ENCODE data around the gene OSBPL8. TPM values are rescaled to one million over a fixed set of nuclear protein-coding genes. Genes with fewer than 3 reads are reported as not detected.

OSBPL8 gene
- total and polyA plus RNA-seq, 4 donors: 6.9 to 32.5 (median 22.9) TPM

- no peak overlapping the region for H3K9ac ChIP-seq (ENCODE audit: low read depth in 1 of 2, low read length in 2 of 2)
- no peaks in the 10 kb centered on the region for H3K9me3 ChIP-seq (ENCODE audit: control insufficient read depth in 4 of 4, low read length in 3 of 4)
- H3K27ac ChIP-seq (ENCODE audit: low read depth in 1 of 2, low read length in 2 of 2): no peak overlapping the region
- H3K4me3 ChIP-seq (ENCODE audit: low read depth in 1 of 3, low read length in 3 of 3): no peak overlapping the region
- H3K4me1 ChIP-seq (ENCODE audit: control insufficient read depth in 4 of 4, insufficient read depth in 4 of 4, low read length in 3 of 4): no peaks in the 10 kb centered on the region
- no peaks in the 10 kb centered on the region for H3K27me3 ChIP-seq (ENCODE audit: control insufficient read depth in 4 of 4, insufficient read depth in 4 of 4, low read length in 3 of 4)
- 91% methylated on average over 6 of the region's 6 CpGs for WGBS
- no peak for TF ChIP-seq TAF1 (conservative IDR thresholded peaks at IDR 0.05)
- TF ChIP-seq JUND (IDR thresholded peaks at IDR 0.05): no peak
- TF ChIP-seq ATF3 (IDR thresholded peaks at IDR 0.05): no peak
- no peak for TF ChIP-seq MAX (IDR thresholded peaks at IDR 0.05)
- no peak for TF ChIP-seq YY1 (IDR thresholded peaks at IDR 0.05)
- TF ChIP-seq REST (IDR thresholded peaks at IDR 0.05): no peak
- TF ChIP-seq NR2F2 (IDR thresholded peaks at IDR 0.05): no peak
- TF ChIP-seq FOXA1 (IDR thresholded peaks at IDR 0.05): no peak
- no peak for TF ChIP-seq CTCF (IDR thresholded peaks at IDR 0.05; ENCODE audit: low read depth, low read length, missing input control)
- TF ChIP-seq RXRA (IDR thresholded peaks at IDR 0.05): no peak
- TF ChIP-seq, protein P1, sequence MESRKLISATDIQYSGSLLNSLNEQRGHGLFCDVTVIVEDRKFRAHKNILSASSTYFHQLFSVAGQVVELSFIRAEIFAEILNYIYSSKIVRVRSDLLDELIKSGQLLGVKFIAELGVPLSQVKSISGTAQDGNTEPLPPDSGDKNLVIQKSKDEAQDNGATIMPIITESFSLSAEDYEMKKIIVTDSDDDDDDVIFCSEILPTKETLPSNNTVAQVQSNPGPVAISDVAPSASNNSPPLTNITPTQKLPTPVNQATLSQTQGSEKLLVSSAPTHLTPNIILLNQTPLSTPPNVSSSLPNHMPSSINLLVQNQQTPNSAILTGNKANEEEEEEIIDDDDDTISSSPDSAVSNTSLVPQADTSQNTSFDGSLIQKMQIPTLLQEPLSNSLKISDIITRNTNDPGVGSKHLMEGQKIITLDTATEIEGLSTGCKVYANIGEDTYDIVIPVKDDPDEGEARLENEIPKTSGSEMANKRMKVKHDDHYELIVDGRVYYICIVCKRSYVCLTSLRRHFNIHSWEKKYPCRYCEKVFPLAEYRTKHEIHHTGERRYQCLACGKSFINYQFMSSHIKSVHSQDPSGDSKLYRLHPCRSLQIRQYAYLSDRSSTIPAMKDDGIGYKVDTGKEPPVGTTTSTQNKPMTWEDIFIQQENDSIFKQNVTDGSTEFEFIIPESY (IDR thresholded peaks at IDR 0.05): no peak
- TF ChIP-seq HNF4G (IDR thresholded peaks at IDR 0.05): no peak
- TF ChIP-seq GABPA (IDR thresholded peaks at IDR 0.05 in 1 of 2, conservative IDR thresholded peaks at IDR 0.05 in 1 of 2): no peak
- no peak for TF ChIP-seq FOXA2 (IDR thresholded peaks at IDR 0.05)
- no peak for TF ChIP-seq RAD21 (IDR thresholded peaks at IDR 0.05)
- no peak for TF ChIP-seq HNF4A (conservative IDR thresholded peaks at IDR 0.05)
- no peak for TF ChIP-seq EGR1 (IDR thresholded peaks at IDR 0.05; ENCODE audit: low read depth in 2 of 2)
- TF ChIP-seq SP1 (IDR thresholded peaks at IDR 0.05): no peak
- no peak for DNase-seq (ENCODE audit: low spot score)
- no peaks in the 10 kb centered on the region for H3K36me3 ChIP-seq (ENCODE audit: control insufficient read depth in 4 of 4, insufficient read depth in 3 of 4, low read depth in 1 of 4, low read length in 3 of 4)
Observed at GRCh38 chr12:76303989-76304460, 255.5 kb downstream of the OSBPL8 start.

Data from liver (tissue), 9 donors.